ENCODE results near the gene MYOM3.

- TF ChIP-seq POLR2AphosphoS5 (IDR thresholded peaks at IDR 0.05; ENCODE audit: insufficient read depth in 1 of 2, low read depth in 1 of 2) (no peak), CTCF (IDR thresholded peaks at IDR 0.05) (no peak)
Observed at GRCh38 chr1:24113641-24114033, 1.7 kb upstream of the MYOM3 start.

All from vagina (tissue), 2 donors.